Measurements from ENCODE around the gene SMYD3.

SMYD3 gene

GRCh38 chr1:246004301-246004700 is 502.8 kb downstream of the SMYD3 start:
- no peaks in the 10 kb centered on the region for H3K79me2 ChIP-seq
- no peaks in the 10 kb centered on the region for H3K9me3 ChIP-seq (ENCODE audit: control insufficient read depth, low read length)
- TF ChIP-seq CTCF (IDR thresholded peaks at IDR 0.05) = no peak
- H3K27me3 ChIP-seq (ENCODE audit: control insufficient read depth, insufficient read depth, low read length) = no peaks in the 10 kb centered on the region
- H3K36me3 ChIP-seq (ENCODE audit: control insufficient read depth, insufficient read depth, low read length) = no peaks in the 10 kb centered on the region
- no peaks in the 10 kb centered on the region for H3K4me1 ChIP-seq
- no peak overlapping the region for H3K4me2 ChIP-seq (ENCODE audit: low read length)
- no peak overlapping the region for H3K9ac ChIP-seq
- no peak overlapping the region for H2AFZ ChIP-seq
- H3K27ac ChIP-seq = no peak overlapping the region
- no peak overlapping the region for H3K4me3 ChIP-seq (ENCODE audit: low read depth, low read length)

GRCh38 chr1:246003442-246003730 is 503.7 kb downstream of the SMYD3 start:
- H3K4me1 ChIP-seq = no peaks in the 10 kb centered on the region
- H3K9ac ChIP-seq = no peak overlapping the region
- H3K36me3 ChIP-seq (ENCODE audit: control insufficient read depth, insufficient read depth, low read length) = no peaks in the 10 kb centered on the region
- H3K79me2 ChIP-seq = no peaks in the 10 kb centered on the region
- no peak overlapping the region for H3K4me2 ChIP-seq (ENCODE audit: low read length)
- no peak overlapping the region for H3K4me3 ChIP-seq (ENCODE audit: low read depth, low read length)
- H3K27me3 ChIP-seq (ENCODE audit: control insufficient read depth, insufficient read depth, low read length) = no peaks in the 10 kb centered on the region
- H2AFZ ChIP-seq = no peak overlapping the region
- H3K9me3 ChIP-seq (ENCODE audit: control insufficient read depth, low read length) = no peaks in the 10 kb centered on the region
- no peak for TF ChIP-seq CTCF (IDR thresholded peaks at IDR 0.05)
- H3K27ac ChIP-seq = no peak overlapping the region

DNA sequence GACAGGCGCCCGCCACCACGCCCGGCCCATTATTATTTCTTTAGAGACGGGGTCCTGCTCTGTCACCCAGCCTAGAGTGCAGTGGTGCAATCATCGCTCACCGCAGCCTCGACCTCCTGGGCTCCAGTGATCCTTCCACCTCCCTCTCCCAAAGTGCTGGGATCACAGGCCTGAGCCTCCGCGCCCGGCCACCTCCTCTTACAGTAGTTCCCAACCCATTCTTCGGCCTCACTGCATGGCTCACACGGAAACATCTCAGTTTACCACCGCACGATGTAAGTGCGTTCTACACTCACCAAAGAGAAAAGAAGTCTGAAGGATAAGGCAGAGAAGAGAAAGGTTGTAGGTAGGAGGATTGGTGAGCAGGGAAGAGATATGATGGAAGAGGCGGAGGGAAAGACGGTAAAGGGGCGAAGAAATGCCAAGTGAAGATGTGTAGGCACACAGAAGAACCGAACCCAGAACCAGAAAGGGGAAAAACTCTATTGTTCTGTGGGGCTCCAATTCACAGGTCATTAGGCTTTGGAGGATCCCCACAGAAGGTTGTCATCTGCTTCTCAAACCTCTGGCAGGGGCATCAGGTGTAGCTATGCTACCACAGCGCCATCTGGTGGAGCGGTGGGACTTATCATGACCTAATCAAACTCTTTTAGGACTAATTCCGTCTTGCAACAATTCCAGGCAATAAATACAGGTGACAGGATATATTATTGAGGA is 504.2 kb downstream of the SMYD3 start:
- Histone ChIP-seq H3K79me2 (no peaks in the 10 kb centered on the region), H3K4me1 (no peaks in the 10 kb centered on the region), H3K36me3 (ENCODE audit: control insufficient read depth, insufficient read depth, low read length) (no peaks in the 10 kb centered on the region), H3K4me3 (ENCODE audit: low read depth, low read length) (no peak overlapping the region), H3K9me3 (ENCODE audit: control insufficient read depth, low read length) (no peaks in the 10 kb centered on the region), H2AFZ (no peak overlapping the region), H3K27ac (no peak overlapping the region), H3K27me3 (ENCODE audit: control insufficient read depth, insufficient read depth, low read length) (no peaks in the 10 kb centered on the region), H3K4me2 (ENCODE audit: low read length) (no peak overlapping the region), H3K9ac (no peak overlapping the region)
- peak; percentile 63 for TF ChIP-seq CTCF (IDR thresholded peaks at IDR 0.05)

- Histone ChIP-seq H3K4me1 (no peaks in the 10 kb centered on the region), H3K9me3 (ENCODE audit: control insufficient read depth, low read length) (no peaks in the 10 kb centered on the region), H3K4me2 (ENCODE audit: low read length) (no peak overlapping the region), H3K36me3 (ENCODE audit: control insufficient read depth, insufficient read depth, low read length) (no peaks in the 10 kb centered on the region), H3K27me3 (ENCODE audit: control insufficient read depth, insufficient read depth, low read length) (no peaks in the 10 kb centered on the region), H3K9ac (no peak overlapping the region), H3K27ac (no peak overlapping the region), H3K79me2 (no peaks in the 10 kb centered on the region), H3K4me3 (ENCODE audit: low read depth, low read length) (no peak overlapping the region), H2AFZ (no peak overlapping the region)
- no peak for TF ChIP-seq CTCF (IDR thresholded peaks at IDR 0.05)
Measured at GRCh38 chr1:246001837-246002230, 505.2 kb downstream of the SMYD3 start.

GRCh38 chr1:246001142-246001836 is 505.8 kb downstream of the SMYD3 start:
- Histone ChIP-seq H3K27ac (no peak overlapping the region), H3K36me3 (ENCODE audit: control insufficient read depth, insufficient read depth, low read length) (no peaks in the 10 kb centered on the region), H3K4me1 (no peaks in the 10 kb centered on the region), H2AFZ (no peak overlapping the region), H3K4me3 (ENCODE audit: low read depth, low read length) (no peak overlapping the region), H3K27me3 (ENCODE audit: control insufficient read depth, insufficient read depth, low read length) (no peaks in the 10 kb centered on the region), H3K9me3 (ENCODE audit: control insufficient read depth, low read length) (no peaks in the 10 kb centered on the region), H3K79me2 (no peaks in the 10 kb centered on the region), H3K4me2 (ENCODE audit: low read length) (no peak overlapping the region), H3K9ac (no peak overlapping the region)
- TF ChIP-seq CTCF (IDR thresholded peaks at IDR 0.05) = no peak
